OCI-M2 (cell line): ENCODE results near the gene TINAGL1.

Experiments used
- DNase-seq: peaks from one replicate; lab custom pipeline; 2025; ENCODE audit not compliant: unreplicated experiment; lab: John Stamatoyannopoulos, UW

TINAGL1 gene

GRCh38 chr1:31576201-31576669 lies at the start of gene TINAGL1:
Gene TINAGL1 (plus strand): TSS chr1:31576515. CDS start chr1:31577149, 634 bp downstream.
- DNase-seq: no peak

DNA sequence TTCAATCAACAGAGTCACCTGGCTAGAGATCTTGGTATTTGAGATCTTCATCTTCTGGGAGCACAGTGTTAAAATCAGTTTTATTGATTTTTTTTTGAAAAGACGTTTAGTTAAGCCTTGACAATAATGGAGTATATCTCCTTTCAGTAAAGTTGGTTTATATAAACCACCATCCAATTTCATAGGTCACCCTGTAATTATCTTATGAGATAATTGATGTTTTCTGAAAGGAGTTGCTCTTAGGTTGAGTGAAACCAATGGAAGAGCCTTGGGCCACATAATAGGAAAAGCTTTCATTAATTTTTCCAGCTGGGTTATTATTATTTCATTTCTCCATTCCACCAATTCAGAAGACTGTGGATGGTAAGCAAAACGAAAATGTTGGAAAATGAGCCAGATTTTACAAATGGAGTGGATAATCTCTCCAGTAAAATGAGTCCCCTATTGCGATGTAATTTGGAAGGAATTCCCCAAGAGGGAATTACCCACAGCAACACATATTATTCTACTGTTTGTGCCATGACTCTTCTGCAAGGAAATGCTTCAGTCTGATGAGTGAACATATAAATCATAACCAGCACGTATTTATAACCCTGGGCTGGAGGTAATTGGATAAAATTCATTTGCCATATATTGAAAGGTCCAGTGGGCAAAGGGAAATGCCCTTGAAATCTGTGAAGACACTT lies 46.2 kb upstream of the TINAGL1 start:
- no peak for DNase-seq

DNA sequence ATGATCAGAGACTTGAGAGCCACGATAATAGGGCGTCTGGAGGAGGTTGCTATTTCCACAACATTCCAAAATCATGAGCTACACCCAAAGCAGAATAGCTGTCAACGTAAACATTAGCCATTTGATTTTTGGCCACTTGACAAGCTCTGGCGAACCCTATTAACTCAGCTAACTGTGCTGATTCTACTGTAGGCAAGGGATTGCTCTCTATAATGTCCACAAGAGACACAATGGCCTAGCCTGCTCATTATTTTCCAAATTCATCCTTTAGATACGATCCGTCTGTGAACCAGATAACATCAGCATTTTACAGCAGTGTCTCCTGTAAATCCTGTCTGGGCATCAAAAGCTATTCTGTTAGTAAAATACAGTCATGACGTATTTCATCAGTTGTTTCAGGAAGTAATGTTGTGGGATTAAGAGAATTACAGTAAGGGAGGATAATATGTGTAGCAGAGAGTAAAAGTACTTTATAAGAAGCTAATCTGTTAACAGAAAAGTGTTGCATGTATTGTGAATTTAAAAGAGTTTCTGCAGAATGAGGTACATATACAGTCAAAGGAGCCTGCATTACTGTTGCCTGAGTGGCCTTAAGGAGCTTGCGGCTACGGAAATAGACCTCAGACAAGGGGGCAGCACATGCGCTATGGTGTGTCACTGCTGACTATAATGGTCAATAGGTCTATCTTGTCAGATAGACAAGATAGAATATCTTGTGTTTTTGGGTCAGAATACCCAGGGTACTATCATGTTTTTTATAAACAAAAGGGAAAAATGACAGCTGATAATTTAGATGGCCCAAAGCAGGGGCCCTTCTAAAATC lies 44.9 kb upstream of the TINAGL1 start:
- no peak for DNase-seq

DNA sequence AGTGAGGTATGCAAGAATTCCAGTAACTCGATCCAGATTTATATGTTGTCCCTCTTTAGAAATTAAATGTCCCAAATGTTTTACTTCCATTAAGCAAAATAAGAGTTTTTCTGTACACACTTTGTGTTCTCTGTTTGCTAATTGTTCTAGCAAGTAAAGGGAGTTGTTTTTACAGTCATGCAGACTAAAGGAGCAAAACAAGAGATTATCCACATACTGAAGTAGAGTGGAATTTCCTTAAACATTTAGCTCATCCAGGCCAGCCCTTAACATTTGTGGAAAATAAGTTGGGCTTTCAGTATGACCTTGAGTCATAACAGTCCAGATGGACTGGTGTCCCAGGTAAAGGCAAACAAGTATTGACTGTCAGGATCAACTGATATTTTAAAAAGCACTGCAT lies 44.1 kb upstream of the TINAGL1 start:
- DNase-seq: no peak

DNA sequence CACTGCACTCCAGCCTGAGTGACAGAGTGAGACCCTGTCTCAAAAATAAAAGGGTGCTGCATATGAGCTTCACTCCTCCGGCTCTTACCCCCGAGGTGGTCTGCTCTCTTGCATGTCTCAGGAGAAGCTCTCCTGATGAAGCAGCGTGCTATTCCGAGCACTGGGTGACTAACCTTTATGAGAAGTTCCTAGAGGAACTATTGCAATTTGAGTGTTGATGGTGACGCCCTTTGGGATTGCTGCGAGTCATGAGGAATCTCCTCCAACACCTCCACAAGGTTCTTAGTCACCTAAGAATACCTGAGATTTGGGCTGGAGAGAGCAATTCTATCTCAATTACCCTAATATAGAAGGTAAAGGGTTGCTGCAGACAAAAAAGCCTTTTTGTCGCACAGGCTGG lies 40.8 kb upstream of the TINAGL1 start:
- no peak for DNase-seq

- DNase-seq: no peak
These were observed 37.0 kb upstream of the TINAGL1 start for GRCh38 chr1:31539329-31539728.

DNA sequence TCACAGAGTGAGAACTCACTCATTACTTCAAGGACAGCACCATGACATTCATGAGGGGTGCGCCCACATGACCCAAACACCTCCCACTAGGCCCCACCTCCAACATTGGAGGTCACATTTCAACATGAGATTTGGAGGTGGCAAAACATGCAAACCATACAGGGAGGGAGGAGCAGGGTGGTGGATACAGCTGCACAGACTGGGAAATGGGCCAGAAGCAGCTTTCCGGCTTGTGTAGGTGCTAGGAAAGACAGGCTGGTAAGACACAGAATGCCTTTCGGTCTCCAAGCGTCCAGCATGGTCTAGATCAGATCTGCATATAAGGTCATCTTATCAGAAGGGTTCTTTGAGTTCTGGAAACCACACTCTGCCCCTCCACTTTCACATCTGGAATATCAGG lies 35.1 kb upstream of the TINAGL1 start:
- DNase-seq: no peak

GRCh38 chr1:31545927-31546540 lies 30.3 kb upstream of the TINAGL1 start:
- no peak for DNase-seq

DNA sequence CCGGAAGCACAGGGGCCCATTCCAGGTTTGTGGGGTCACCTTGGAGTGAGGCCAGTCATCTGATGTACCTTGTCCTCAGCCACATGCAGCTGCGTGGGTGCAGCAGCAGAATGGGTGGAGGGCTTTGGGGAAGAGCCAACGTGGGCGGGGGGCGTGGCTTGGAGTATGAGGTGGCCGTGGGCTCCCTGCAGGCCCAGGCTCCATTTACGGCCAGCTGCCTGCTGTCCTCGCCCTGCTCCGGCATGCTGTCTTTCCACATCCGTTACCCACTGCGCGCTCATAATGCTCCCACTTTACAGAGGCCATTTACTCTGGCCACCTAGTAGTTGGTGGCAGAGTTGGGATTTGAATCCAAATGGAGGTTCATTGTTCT lies 27.8 kb upstream of the TINAGL1 start:
- no peak for DNase-seq

- peak; percentile 37 for DNase-seq
These were observed 27.2 kb upstream of the TINAGL1 start for GRCh38 chr1:31548907-31549808.

DNA sequence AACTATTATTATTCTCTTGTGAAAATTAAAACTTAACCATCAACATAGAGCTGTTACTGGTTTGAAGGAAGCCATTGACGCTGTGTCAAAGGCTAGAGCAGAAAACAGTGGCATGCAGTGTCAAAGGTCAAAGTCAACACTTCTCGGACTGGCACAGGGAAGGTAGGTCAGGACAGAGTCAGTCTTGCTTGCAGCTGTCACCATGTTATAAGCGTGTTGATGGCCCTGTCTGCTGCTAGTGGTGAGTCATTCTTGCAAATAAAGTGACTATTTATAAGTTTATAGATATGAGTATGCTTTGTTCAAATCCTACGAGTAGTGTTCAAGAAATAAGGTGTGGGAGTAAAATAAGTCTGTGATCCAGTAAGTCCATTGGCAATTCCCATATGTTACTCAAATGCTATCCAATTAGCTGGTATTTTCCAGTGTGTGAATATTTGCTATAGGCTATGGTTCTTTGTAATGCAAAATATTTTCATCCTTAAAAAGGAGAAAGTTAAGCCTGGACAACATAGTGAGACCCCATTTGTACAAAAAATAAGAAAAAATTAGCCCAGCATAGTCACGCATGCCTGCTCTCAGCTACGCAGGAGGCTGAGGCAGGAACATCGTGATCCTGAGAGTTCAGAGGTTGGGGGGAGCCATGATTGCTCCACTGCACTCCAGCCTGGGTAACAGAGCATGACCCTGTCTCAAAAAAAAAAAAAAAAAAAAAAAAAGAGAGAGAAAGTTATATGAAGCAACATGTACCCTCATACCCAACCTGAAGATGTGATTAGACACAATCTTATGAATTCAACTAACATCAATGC lies 26.3 kb upstream of the TINAGL1 start:
- DNase-seq: no peak

DNA sequence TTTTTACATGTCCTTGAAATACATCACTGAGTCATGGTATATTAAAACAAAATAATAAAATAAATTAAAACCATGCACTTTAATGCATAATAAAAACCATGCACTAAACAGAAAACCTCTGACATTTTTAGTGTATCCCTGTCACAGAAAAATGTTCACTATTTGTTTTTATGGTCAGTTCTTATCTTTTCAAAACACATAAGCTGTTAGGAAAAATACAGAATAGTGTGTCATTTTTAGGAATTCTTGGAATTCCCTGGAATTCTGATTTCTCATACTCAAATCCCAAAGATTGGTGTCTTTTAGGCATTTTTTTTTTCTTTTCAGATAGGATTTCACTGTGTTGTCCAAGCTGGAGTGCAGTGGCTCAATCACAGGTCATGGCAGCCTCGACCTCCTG lies 25.1 kb upstream of the TINAGL1 start:
- DNase-seq: no peak

DNA sequence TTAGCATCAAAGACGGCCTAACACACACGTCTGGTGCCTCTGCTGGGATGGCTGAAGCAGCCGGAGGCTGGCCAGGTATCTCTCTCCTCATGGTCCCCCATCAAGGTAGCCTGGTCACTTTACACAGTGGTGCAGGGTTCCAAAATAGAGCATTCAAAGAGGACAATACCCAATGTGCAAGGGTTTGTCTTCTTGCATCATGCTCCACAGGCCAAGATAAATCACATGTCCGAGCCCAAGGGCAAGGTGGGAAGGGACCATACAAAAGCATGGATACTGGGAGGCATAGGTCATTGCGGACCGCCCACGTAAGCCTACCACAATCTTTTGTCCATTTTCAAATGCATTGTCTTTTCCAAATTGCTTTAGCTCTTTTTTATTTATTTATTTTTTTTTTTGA lies 23.8 kb upstream of the TINAGL1 start:
- no peak for DNase-seq

DNA sequence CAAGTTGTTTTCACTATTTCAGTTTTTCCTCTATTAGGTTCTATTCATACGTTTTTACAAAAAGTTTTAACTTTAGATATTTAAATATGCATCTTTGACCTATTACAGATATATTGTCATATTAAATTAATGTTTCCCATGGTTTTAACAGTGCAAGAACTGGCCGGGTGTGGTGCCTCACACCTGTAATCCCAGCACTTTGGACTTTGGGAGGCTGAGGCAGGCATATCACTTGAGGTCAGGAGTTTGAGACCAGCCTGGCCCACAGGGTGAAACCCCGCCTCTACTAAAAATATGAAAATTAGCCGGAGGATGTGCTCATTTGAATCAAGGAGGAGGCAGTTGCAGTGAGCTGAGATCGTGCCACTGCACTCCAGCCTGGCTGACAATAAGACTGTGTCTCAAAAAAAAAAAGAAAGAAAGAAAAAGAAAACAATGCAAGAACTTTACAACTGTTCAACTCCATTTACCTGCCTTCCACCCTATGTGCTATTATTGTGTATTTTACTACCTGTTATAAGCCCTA lies 19.8 kb upstream of the TINAGL1 start:
- DNase-seq: no peak

DNA sequence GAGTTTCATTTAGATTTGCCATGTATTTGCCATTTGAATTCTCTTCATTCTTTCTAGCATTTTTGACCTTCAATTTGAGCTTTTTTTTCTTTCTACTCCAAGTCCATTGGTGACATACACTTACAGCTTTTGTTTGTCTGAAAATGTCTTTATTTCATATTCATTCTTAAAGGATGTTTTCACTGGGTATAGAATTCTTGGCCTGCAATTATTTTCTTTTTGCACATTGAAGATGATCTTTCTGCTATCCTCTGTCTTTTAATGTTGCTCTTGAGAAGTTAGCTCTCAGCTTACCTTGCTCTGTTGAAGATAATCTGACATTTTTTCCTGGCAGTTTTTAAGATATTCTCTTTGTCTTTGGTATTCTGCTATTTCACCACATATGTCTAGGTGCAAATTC lies 16.6 kb upstream of the TINAGL1 start:
- no peak for DNase-seq

DNA sequence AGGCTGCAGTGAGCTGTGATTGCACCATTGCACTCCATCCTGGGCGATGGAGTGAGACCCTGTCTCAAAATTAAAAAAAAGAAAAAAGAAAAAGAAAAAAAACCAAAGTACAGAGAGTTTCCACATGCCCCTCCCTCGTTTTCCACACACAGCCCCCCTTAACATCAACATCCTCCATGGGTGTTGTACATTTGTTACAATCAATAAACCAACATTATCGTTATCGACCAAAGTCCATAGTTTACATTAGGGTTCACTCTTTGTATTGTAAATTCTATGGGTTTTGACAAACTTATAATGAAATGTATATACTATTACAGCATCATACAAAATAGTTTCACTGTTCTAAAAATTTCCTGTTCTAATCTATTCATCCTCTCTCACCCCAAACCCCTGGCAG lies 15.9 kb upstream of the TINAGL1 start:
- DNase-seq: no peak

GRCh38 chr1:31562707-31563360 lies 13.5 kb upstream of the TINAGL1 start:
- DNase-seq: no peak

GRCh38 chr1:31564606-31564989 lies 11.7 kb upstream of the TINAGL1 start:
- DNase-seq: no peak

- no peak for DNase-seq
These were observed 8.3 kb upstream of the TINAGL1 start for GRCh38 chr1:31567956-31568570.
